Measurements from ENCODE around the gene TCEA2.

TCEA2 gene

DNA sequence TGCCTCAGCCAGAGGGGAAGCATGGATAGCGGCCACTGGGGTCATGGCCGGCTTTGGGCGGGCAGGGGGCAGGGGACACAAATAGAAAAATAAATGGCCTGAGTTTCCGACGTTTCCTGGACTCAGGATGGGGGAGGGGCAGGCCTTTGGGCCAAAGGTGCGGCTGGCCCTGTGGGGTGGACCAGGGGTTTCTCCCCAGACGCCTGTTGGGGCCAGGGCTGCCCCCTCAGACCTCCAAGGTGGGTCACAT, 6.4 kb upstream of the TCEA2 start:
- peaks cover 60% of the 10 kb centered on the region for H3K27me3 ChIP-seq (replicated peaks; ENCODE audit: insufficient read depth, low read length)
- no peaks in the 10 kb centered on the region for H3K9me3 ChIP-seq (replicated peaks; ENCODE audit: insufficient read depth, low read length)
- no peaks in the 10 kb centered on the region for H3K9me2 ChIP-seq (replicated peaks; ENCODE audit: insufficient read depth, low read length)
- no peaks in the 10 kb centered on the region for H4K20me1 ChIP-seq (ENCODE audit: insufficient read depth, low read length)
- TF ChIP-seq EZH2phosphoT487 (IDR thresholded peaks at IDR 0.05; ENCODE audit: low read length) (no peak), EZH2 (optimal IDR thresholded peaks at IDR 0.05; ENCODE audit: low read depth, low read length) (no peak)
- TF ChIP-seq, protein P1, sequence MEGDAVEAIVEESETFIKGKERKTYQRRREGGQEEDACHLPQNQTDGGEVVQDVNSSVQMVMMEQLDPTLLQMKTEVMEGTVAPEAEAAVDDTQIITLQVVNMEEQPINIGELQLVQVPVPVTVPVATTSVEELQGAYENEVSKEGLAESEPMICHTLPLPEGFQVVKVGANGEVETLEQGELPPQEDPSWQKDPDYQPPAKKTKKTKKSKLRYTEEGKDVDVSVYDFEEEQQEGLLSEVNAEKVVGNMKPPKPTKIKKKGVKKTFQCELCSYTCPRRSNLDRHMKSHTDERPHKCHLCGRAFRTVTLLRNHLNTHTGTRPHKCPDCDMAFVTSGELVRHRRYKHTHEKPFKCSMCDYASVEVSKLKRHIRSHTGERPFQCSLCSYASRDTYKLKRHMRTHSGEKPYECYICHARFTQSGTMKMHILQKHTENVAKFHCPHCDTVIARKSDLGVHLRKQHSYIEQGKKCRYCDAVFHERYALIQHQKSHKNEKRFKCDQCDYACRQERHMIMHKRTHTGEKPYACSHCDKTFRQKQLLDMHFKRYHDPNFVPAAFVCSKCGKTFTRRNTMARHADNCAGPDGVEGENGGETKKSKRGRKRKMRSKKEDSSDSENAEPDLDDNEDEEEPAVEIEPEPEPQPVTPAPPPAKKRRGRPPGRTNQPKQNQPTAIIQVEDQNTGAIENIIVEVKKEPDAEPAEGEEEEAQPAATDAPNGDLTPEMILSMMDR (IDR thresholded peaks at IDR 0.05; ENCODE audit: low read length), result no peak
- H3K4me3 ChIP-seq (ENCODE audit: low read length), result no peak overlapping the region
- no peaks in the 10 kb centered on the region for H3K79me2 ChIP-seq (ENCODE audit: low read length)
- no peak for DNase-seq
- no peak overlapping the region for H3K9ac ChIP-seq (ENCODE audit: low read length)
- no peak overlapping the region for H3K4me2 ChIP-seq (ENCODE audit: low read depth, low read length)
- H3F3A ChIP-seq (ENCODE audit: insufficient read depth, low read length), result no peaks in the 10 kb centered on the region
- H3K4me1 ChIP-seq (ENCODE audit: low read length), result no peaks in the 10 kb centered on the region
- H2AFZ ChIP-seq (ENCODE audit: low read length), result no peak overlapping the region
- no peak overlapping the region for H3K27ac ChIP-seq (ENCODE audit: low read length)
- no peaks in the 10 kb centered on the region for H3K36me3 ChIP-seq (replicated peaks; ENCODE audit: insufficient read depth, low read length)

DNA sequence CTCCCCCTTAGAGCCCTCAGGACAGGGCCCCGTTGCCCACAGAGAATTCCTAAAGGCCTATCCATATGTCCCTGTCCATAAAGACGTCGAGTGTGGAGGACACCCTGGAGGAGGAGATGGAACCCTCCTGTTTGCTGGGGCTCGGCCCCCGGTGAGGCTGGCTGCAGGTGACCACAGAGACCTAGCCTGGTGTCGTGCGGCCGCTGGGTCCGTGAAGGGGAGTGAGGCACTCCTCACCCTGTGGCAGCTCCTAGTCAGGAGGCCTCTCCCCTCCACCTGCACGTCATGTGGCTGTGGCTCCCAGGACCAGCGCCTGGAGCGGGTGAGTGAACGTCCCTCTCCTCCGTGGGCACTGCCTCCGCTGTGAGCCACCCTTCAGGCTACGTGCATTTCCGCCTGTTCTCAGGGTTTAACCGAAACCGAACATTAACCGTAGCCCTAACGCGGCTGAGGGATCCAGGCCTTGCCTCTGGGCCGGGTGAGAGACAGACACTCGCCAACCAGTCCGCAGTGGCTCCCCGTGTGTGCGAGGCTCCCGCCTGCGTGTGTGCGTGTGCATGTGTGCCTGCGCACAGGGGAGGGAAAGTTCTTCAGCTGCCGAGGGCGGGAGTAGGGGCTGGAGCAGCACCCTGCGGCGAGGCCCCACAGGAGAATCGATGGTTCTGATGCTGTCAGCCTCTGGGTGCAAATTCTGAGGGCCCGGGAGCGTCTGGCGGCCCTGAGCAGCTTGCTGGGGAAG, 5.9 kb upstream of the TCEA2 start:
- Histone ChIP-seq H3K9ac (ENCODE audit: low read length) (no peak overlapping the region), H3K4me3 (ENCODE audit: low read length) (no peak overlapping the region), H3F3A (ENCODE audit: insufficient read depth, low read length) (no peaks in the 10 kb centered on the region), H3K27me3 (replicated peaks; ENCODE audit: insufficient read depth, low read length) (peaks cover 55% of the 10 kb centered on the region), H3K27ac (ENCODE audit: low read length) (no peak overlapping the region), H3K9me3 (replicated peaks; ENCODE audit: insufficient read depth, low read length) (no peaks in the 10 kb centered on the region), H3K36me3 (replicated peaks; ENCODE audit: insufficient read depth, low read length) (no peaks in the 10 kb centered on the region), H3K4me2 (ENCODE audit: low read depth, low read length) (peak overlapping the region; percentile 28; the same call in 1 of the 2 replicates), H3K79me2 (ENCODE audit: low read length) (no peaks in the 10 kb centered on the region), H3K9me2 (replicated peaks; ENCODE audit: insufficient read depth, low read length) (no peaks in the 10 kb centered on the region), H4K20me1 (ENCODE audit: insufficient read depth, low read length) (no peaks in the 10 kb centered on the region), H2AFZ (ENCODE audit: low read length) (0 out of 2 replicates have a peak overlapping the region, but pooled peaks have one; percentile 6), H3K4me1 (ENCODE audit: low read length) (peaks cover under 1% of the 10 kb centered on the region; the same call in 1 of the 2 replicates)
- TF ChIP-seq, protein P1 (IDR thresholded peaks at IDR 0.05; ENCODE audit: low read length), result no peak
- no peak for TF ChIP-seq EZH2 (optimal IDR thresholded peaks at IDR 0.05; ENCODE audit: low read depth, low read length)
- no peak for TF ChIP-seq EZH2phosphoT487 (IDR thresholded peaks at IDR 0.05; ENCODE audit: low read length)
- no peak for DNase-seq

DNA sequence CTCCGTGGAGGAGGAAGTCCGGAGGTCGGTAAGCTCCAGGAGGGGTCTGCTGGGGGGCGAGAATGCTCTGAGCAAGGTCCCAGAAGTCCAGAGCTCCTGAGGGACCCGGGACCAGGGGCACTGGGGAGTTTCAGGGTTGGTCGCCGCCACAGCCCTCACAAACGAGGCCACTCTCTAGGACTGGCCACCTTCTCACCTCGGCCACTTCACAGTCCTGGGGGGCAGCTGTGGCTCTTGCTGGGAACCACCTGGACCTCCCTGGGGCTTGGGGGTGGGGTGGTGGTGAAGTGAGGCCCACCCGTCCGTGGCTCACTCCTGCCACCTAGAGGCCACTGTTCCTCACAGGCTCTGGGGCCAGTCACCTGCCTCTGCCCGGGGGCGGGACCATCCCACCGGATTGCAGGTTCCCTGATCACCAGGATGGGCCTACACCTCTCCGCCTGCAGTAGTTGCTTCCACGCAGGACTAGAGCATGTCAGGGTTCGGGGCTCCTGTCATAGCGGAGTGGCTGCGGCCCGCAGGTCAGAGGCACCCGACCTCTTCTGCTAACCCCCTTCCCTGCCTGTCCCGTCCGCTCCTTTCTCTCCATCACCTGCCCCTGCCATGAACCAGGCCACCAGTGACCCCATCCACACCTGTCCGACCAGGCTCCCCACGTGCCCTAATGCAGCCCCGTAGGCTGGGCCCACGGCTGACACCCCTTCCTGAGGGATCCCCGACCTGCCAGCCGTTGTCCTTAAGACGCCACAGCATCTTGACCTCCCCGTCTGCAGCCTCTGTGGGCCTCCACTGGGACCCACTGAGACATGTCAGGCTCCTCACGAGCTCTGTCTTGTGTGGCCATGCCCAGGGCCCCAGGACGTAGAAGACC, 5.1 kb upstream of the TCEA2 start:
- DNase-seq, result peak; percentile 56
- H3K36me3 ChIP-seq (replicated peaks; ENCODE audit: insufficient read depth, low read length), result no peaks in the 10 kb centered on the region
- no peak overlapping the region for H3K9ac ChIP-seq (ENCODE audit: low read length)
- H3K9me2 ChIP-seq (replicated peaks; ENCODE audit: insufficient read depth, low read length), result no peaks in the 10 kb centered on the region
- H4K20me1 ChIP-seq (ENCODE audit: insufficient read depth, low read length), result no peaks in the 10 kb centered on the region
- no peak for TF ChIP-seq EZH2 (optimal IDR thresholded peaks at IDR 0.05; ENCODE audit: low read depth, low read length)
- TF ChIP-seq EZH2phosphoT487 (IDR thresholded peaks at IDR 0.05; ENCODE audit: low read length), result no peak
- TF ChIP-seq, protein P1 (IDR thresholded peaks at IDR 0.05; ENCODE audit: low read length), result peak; percentile 81
- 0 out of 2 replicates have a peak overlapping the region, but pooled peaks have one; percentile 6 for H2AFZ ChIP-seq (ENCODE audit: low read length)
- no peaks in the 10 kb centered on the region for H3K9me3 ChIP-seq (replicated peaks; ENCODE audit: insufficient read depth, low read length)
- H3K27ac ChIP-seq (ENCODE audit: low read length), result no peak overlapping the region
- no peaks in the 10 kb centered on the region for H3K79me2 ChIP-seq (ENCODE audit: low read length)
- peaks cover 6% of the 10 kb centered on the region for H3K4me1 ChIP-seq (ENCODE audit: low read length)
- H3F3A ChIP-seq (ENCODE audit: insufficient read depth, low read length), result no peaks in the 10 kb centered on the region
- H3K27me3 ChIP-seq (replicated peaks; ENCODE audit: insufficient read depth, low read length), result peaks cover 47% of the 10 kb centered on the region
- H3K4me2 ChIP-seq (ENCODE audit: low read depth, low read length), result peak overlapping the region; percentile 28; the same call in 1 of the 2 replicates
- H3K4me3 ChIP-seq (ENCODE audit: low read length), result no peak overlapping the region

Measured in MM.1S (cell line).